ENCODE results near the gene TNPO3.

Gene TNPO3

GRCh38 chr7:128940494-128941322 lies 114.2 kb downstream of the TNPO3 start:
- no peak for DNase-seq (ENCODE audit: extremely low read depth in 1 of 2, low read depth in 1 of 2)

GRCh38 chr7:128939861-128940410 lies 115.0 kb downstream of the TNPO3 start:
- no peak for DNase-seq (ENCODE audit: extremely low read depth in 1 of 2, low read depth in 1 of 2)

- DNase-seq (ENCODE audit: extremely low read depth in 1 of 2, low read depth in 1 of 2): no peak
Observed at GRCh38 chr7:128939075-128939860, 115.6 kb downstream of the TNPO3 start.

DNA sequence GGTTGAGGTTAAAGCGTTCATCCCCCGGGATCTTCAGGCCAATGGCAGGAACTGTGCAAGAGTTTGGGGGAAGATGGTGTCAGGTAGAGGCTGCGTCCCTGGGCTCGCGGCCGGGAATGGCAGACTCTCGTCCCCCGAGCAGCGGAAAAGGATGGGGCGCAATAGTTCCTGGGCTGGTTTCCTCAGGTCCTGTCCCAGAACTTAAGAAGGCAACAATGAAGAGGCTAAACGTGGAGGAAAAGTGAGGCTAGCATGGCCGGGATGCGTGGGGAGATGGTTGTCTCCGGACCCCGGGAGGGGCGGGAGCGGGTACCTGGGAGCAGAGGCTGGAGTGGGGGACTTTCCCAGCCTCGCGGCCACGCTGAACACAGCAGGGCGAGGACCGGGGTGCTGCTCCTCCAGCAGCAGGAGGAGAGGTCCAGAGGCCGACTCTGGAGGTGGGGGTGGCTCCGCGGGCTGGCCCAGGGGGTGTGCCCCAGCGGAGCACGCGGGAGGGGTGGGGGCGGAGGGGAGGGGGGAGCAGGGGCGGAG lies 116.3 kb downstream of the TNPO3 start:
- DNase-seq (ENCODE audit: extremely low read depth in 1 of 2, low read depth in 1 of 2): no peak

DNA sequence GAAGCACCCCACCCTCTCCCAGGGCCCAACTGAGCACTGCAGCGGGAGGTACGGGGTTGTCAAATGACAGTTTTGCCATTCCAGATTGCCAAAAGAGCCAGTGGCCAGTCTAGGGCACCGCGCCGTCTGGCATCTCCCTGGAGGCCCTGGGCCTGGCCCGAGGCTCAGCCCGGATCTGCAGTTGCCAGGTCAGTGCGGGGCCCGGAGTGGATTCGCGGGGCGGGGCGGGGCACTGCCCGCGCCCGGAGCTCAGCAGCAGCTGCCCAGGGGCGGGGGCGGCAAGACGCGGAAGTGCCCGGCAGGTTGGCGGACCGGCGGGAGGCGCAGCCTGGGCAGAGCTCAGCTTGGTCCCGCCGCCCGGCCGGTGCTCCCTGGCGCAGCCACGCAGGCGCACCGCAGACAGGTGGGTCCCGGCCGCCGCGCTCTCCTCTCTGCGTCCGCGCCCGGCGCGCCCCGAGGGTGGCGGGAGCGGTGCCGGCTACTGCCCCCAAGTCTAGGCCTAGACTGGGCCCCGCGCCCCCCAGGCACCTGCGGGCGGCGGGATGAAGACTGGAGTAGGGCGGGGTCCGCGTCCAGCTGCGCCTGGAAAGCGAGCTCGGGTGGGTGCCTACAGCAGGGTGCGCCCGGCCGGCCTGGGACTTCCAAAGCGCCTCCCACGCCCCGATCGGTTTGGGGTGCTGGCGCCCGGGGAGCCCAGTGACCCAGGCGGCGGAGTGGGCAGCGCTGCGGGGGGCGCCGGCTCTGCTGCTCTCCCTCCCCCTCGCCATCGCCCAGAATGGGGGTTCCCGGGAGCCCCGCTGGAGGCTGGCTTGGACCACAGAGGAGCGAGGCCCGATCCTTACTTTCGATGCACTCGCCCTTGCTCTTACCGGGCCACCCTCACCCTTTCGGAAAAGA lies 117.0 kb downstream of the TNPO3 start, which contains the start of gene IRF5:
TSS of gene IRF5 (plus strand) at position 281 of the 897 bp plus-strand sequence. CDS start 4,155 bp downstream, outside the sequence.
- no peak for DNase-seq (ENCODE audit: extremely low read depth in 1 of 2, low read depth in 1 of 2)

- DNase-seq (ENCODE audit: extremely low read depth in 1 of 2, low read depth in 1 of 2): no peak
Observed at GRCh38 chr7:128937271-128937646, 117.7 kb downstream of the TNPO3 start.

- DNase-seq (ENCODE audit: extremely low read depth in 1 of 2, low read depth in 1 of 2): no peak
Observed at GRCh38 chr7:128936798-128937197, 118.1 kb downstream of the TNPO3 start.

GRCh38 chr7:128935342-128935730 lies 119.6 kb downstream of the TNPO3 start:
- no peak for DNase-seq (ENCODE audit: extremely low read depth in 1 of 2, low read depth in 1 of 2)

DNA sequence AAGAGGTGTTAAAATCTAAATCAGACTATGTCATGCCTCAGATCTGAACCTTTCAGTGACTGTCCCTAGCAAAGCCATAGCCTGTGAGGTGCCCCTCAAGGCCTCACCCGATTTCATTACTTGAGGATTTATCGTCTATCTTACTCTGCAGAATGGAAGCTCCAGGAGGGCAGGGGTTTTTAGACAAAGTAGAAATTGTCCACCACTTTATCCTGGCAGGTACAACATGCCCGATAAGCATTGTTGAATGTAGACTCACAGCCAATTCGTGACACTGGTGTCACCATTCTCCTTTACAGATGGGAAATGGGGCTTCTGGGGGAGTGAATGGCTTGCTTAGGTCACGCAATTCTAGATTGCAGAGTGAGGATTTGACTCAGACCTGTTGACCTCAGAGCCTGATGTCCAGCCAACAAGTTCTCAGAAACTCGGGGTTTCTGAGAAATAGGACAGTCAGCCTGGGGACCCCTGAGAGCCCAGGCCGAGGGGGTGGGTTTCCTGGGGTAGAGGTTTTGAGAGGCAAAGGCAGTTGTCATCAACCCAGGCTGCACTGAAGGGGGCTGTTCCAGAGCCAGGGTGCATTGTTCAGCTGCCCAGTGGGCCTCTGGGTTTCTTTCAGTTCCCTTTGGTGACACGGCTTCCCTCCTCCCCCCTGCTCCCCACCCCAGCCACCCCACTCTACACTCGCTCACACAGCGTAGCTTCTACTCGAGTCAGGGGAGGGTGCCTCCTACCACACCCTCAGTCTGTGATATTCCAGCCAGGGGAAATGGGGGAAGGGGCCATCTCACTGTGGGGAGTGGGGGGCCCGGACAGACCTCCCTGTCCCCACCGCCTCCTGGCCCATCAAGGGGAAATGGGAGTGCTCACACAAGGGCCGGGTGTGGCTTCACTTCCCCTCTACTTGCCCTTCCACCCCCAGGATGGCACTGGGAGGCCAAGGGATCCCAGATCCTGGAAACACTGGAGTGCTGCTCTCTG lies 120.3 kb downstream of the TNPO3 start:
- DNase-seq (ENCODE audit: extremely low read depth in 1 of 2, low read depth in 1 of 2): no peak

- no peak for DNase-seq (ENCODE audit: extremely low read depth in 1 of 2, low read depth in 1 of 2)
Observed at GRCh38 chr7:128933180-128933891, 121.6 kb downstream of the TNPO3 start.

DNA sequence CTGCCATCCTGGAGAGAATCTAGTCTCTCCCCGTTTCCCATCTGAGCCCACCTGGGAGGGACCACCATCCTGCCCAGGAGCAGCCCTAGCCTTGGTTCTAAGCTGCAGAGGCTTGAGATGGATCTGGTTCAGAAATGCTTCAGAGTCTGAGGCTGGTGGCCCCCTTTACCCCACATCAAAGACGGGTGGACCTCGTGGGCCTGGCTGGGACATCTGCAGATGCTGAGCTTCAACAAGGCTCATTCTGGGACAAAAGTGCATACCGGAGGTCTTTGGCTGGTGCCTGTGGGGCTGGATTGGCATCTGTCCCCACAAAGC lies 122.1 kb downstream of the TNPO3 start:
- no peak for DNase-seq (ENCODE audit: extremely low read depth in 1 of 2, low read depth in 1 of 2)

DNA sequence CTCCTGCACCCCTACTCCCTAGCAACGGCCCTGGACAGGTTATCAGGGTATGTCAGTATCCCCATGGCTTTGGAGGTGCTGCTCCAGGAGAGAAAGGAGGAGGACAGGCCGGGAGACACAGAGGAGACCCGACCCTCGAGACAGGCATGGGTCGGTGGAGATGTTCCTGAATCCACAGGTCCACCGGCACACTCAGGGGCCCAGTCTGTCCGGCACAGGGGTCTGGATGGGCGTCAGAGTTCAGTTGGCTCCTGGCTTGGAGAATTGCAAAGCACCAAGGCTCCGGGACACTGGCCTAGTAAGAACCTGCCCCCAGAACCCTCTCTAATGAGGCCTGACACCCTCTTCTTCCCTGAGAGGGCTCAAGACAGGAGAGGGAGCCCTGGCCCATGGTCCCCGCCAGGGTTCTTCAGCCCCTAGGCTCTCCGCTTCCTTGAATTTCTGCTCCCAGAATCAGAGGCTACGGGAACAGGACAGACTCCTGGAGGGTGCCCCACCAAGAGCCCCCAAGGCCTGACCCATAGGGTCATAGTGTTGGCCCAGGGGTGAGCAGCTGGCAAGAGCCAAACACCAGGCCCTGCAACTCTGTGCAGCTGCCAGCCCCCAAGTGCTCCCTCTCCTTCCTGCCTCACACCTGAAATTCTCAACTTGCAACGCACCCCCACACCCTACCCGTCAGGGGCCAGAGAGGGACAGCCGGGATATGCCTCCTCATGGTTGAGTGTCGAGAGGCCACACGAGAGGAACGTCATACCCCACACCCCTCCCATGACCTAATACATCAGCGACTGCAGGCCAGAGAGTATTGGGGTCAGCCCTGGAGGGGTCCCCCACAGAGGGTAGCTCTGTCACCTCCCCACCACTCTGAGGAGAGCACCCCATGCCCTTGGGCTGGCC lies 122.7 kb downstream of the TNPO3 start:
- no peak for DNase-seq (ENCODE audit: extremely low read depth in 1 of 2, low read depth in 1 of 2)

- no peak for DNase-seq (ENCODE audit: extremely low read depth in 1 of 2, low read depth in 1 of 2)
Observed at GRCh38 chr7:128931190-128931798, 123.6 kb downstream of the TNPO3 start.

GRCh38 chr7:128928882-128929788 lies 125.8 kb downstream of the TNPO3 start:
- no peak for DNase-seq (ENCODE audit: extremely low read depth in 1 of 2, low read depth in 1 of 2)

GRCh38 chr7:128928159-128928813 lies 126.6 kb downstream of the TNPO3 start:
- no peak for DNase-seq (ENCODE audit: extremely low read depth in 1 of 2, low read depth in 1 of 2)
